Measurements from ENCODE around the gene FLOT1. TPM values are rescaled to one million over a fixed set of nuclear protein-coding genes. Genes with fewer than 3 reads are reported as not detected.

Gene FLOT1
- total and polyA plus RNA-seq, 2 donors (not counting 3 experiments of a cell fraction or from before 2014, with no cell fraction given) = 141 to 154 TPM

GRCh38 chr6:30727920-30728553 is 14.4 kb downstream of the FLOT1 start:
- peak; percentile 26 for DNase-seq (ENCODE audit: low read depth, low spot score)
- FAIRE-seq = no peak
- no peak overlapping the region for H2AFZ ChIP-seq (ENCODE audit: low read depth, low read length)
- no peak overlapping the region for H3K4me3 ChIP-seq (replicated peaks in 1 of 3; ENCODE audit: insufficient read depth in 1 of 3, low read depth in 1 of 3, low read length in 3 of 3)
- H3K4me2 ChIP-seq (ENCODE audit: insufficient read depth, low read length) = no peak overlapping the region
- no peaks in the 10 kb centered on the region for H3K27me3 ChIP-seq (ENCODE audit: control insufficient read depth in 2 of 2, insufficient read depth in 2 of 2, low read length in 2 of 2)
- H3K79me2 ChIP-seq (ENCODE audit: control insufficient read depth, insufficient read depth, low read length) = peaks cover 23% of the 10 kb centered on the region
- dilution Hi-C loops (cut with MboI; ENCODE audit: extremely low pct_ligation_motif_present, low sequenced_read_pairs) (loop anchor here (25.0 kb wide), 1 partner anchor 159 kb away; the partner anchor contains the start of gene DDR1), intact Hi-C loops (cut with micrococcal nuclease) (loop anchor here (1.0 kb wide), 1 partner anchor 149 kb away; no protein-coding TSS in a partner anchor)
- H4K20me1 ChIP-seq (replicated peaks; ENCODE audit: control insufficient read depth, extremely low read depth, insufficient read depth, low read length) = peaks cover 4% of the 10 kb centered on the region
- H3K27ac ChIP-seq (ENCODE audit: insufficient read depth, low read depth, low read length) = no peak overlapping the region
- H3K9me3 ChIP-seq (replicated peaks; ENCODE audit: control insufficient read depth, insufficient read depth, low read length) = no peaks in the 10 kb centered on the region
- H3K9ac ChIP-seq (replicated peaks; ENCODE audit: extremely low read depth, insufficient read depth, low read length) = no peak overlapping the region
- peaks cover 20% of the 10 kb centered on the region for H3K4me1 ChIP-seq (ENCODE audit: control insufficient read depth, extremely low read depth, insufficient read depth, low read length)
- TF ChIP-seq, protein P1, sequence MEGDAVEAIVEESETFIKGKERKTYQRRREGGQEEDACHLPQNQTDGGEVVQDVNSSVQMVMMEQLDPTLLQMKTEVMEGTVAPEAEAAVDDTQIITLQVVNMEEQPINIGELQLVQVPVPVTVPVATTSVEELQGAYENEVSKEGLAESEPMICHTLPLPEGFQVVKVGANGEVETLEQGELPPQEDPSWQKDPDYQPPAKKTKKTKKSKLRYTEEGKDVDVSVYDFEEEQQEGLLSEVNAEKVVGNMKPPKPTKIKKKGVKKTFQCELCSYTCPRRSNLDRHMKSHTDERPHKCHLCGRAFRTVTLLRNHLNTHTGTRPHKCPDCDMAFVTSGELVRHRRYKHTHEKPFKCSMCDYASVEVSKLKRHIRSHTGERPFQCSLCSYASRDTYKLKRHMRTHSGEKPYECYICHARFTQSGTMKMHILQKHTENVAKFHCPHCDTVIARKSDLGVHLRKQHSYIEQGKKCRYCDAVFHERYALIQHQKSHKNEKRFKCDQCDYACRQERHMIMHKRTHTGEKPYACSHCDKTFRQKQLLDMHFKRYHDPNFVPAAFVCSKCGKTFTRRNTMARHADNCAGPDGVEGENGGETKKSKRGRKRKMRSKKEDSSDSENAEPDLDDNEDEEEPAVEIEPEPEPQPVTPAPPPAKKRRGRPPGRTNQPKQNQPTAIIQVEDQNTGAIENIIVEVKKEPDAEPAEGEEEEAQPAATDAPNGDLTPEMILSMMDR (IDR thresholded peaks at IDR 0.05; ENCODE audit: extremely low read depth in 1 of 2, insufficient read depth in 1 of 2, low read depth in 1 of 2, low read length in 2 of 2) = peak in 1 of 2 donors; percentile 28
- peak; percentile 36 for TF ChIP-seq POLR2AphosphoS5 (IDR thresholded peaks at IDR 0.05; ENCODE audit: insufficient read depth, low read depth, low read length)
- no peak for TF ChIP-seq MYC (IDR thresholded peaks at IDR 0.05; ENCODE audit: low read depth, low read length)
- ChIA-PET POLR2A (interaction anchor here (0.6 kb wide), 2 partner anchors 49 to 179 kb away, joined by 3 to 5 read pairs; no protein-coding TSS in a partner anchor), CTCF (interaction anchor here (0.7 to 4.7 kb wide), 9 partner anchors 24 to 359 kb away, joined by 3 to 184 read pairs (median 4); partner anchors contain the start of gene DHX16)
- H3K9me1 ChIP-seq (replicated peaks; ENCODE audit: control insufficient read depth, extremely low read depth, insufficient read depth, low read length) = no peaks in the 10 kb centered on the region
- BruUV-seq (replicated peaks) = no TSS peak
- peaks cover 11 to 36% of the 10 kb centered on the region in 2 experiments for H3K36me3 ChIP-seq (ENCODE audit: control insufficient read depth in 2 of 2, extremely low read depth in 1 of 2, insufficient read depth in 2 of 2, low read length in 2 of 2)
